ENCODE measurements around the gene LNP1. TPM values are rescaled to one million over a fixed set of nuclear protein-coding genes. Genes with fewer than 3 reads are reported as not detected.

Gene LNP1
- total and polyA plus RNA-seq, 12 donors, result 0.71 to 6.5 (median 2.4) TPM

DNA sequence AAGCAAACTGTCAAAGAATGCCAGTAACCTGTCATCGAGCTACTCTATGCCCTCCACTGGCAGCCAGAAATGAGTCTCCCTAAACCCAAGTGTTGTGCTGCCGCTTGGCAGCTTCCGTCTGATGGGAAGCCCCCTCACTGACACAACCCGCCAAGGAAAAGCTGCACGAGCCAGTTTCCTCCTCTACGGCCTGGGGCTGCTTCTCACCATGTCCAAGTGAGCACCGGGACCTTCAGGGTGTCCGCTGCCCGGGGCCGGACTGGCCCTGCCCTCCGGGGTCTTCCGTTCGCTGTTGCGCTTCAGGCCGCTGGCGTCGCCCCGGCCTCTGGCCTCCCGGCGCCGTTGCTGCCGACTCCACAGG lies 940 bp upstream of the LNP1 start:
- TF ChIP-seq CTCF (IDR thresholded peaks at IDR 0.05), result no peak
- H3K36me3 ChIP-seq (replicated peaks in 1 of 2), result no peaks in the 10 kb centered on the region
- H3K9me3 ChIP-seq (replicated peaks in 1 of 3), result no peaks in the 10 kb centered on the region
- H3K27ac ChIP-seq, result peak overlapping the region; percentile 65 to 94 (median 85)
- DNase-seq, result peak in 6 of 7 donors; percentile 22 to 60 (median 26)
- peak overlapping the region; percentile 79 to 94 (median 86) for H3K4me3 ChIP-seq
- peaks cover 28 to 60% of the 10 kb centered on the region in 2 donors for H3K4me1 ChIP-seq (replicated peaks in 1 of 2)
- intact Hi-C loops (cut with DNase I), result no loop called here
- 0% methylated on average over 1 to 22 of the region's 22 CpGs for WGBS, 4 donors
- no peaks in the 10 kb centered on the region for H3K27me3 ChIP-seq

DNA sequence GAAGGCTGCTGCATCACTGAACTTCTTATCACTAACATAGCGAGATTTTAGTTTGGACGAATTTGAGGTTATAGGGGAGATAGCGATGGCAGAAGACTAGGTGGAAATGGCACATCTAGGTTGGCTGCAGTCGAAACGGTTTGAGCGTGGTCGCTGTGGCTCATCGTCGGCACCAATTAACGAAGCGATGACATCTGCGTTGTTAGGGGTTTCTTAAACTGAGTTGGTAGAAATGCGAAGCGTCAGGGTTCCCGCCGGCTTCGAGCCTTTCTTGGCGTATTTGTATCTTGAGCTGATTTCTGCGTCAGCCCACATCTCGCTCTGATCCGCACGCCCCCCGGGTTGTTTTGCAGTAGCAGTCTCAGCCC lies 319 bp downstream of the LNP1 start:
- no peaks in the 10 kb centered on the region for H3K36me3 ChIP-seq (replicated peaks in 1 of 2)
- H3K27ac ChIP-seq, result peak overlapping the region; percentile 35 to 94 (median 85)
- intact Hi-C loops (cut with DNase I), result no loop called here
- H3K4me3 ChIP-seq, result peak overlapping the region in 3 of 4 donors; percentile 9 to 94 (median 94)
- H3K27me3 ChIP-seq, result no peaks in the 10 kb centered on the region
- TF ChIP-seq CTCF (IDR thresholded peaks at IDR 0.05), result no peak
- peaks cover 28 to 51% of the 10 kb centered on the region in 2 donors for H3K4me1 ChIP-seq (replicated peaks in 1 of 2)
- peak; percentile 26 to 76 (median 33) for DNase-seq
- 0 to 1% (median 0%) methylated on average over 21 to 23 of the region's 23 CpGs for WGBS, 4 donors
- H3K9me3 ChIP-seq (replicated peaks in 1 of 3), result peaks cover 0 to under 1% (median 0%) of the 10 kb centered on the region in 3 donors

DNA sequence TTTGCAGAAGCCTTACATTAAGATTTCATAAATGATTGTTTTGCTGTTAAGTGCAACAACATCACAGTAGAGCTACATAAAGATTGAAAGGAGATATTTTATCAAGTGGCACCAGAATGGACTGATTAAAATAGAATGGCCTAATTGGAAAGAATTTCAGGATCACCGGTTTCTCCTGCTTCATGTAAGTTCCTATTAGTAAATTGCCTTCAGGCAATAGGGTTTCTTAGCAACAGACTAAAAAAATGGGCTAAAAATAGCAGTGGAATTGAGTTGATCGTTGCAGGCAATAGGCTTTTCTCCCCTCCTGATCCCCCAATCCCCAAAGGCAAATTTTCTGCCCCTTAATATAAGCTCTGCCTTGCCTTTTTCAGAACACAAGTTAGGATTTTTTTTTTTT lies 917 bp downstream of the LNP1 start:
- TF ChIP-seq POLR2A (IDR thresholded peaks at IDR 0.05) (no peak), CTCF (IDR thresholded peaks at IDR 0.05) (no peak)
- H3K9me3 ChIP-seq (replicated peaks in 1 of 3), result peaks cover 0 to 5% (median 0%) of the 10 kb centered on the region in 3 donors

DNA sequence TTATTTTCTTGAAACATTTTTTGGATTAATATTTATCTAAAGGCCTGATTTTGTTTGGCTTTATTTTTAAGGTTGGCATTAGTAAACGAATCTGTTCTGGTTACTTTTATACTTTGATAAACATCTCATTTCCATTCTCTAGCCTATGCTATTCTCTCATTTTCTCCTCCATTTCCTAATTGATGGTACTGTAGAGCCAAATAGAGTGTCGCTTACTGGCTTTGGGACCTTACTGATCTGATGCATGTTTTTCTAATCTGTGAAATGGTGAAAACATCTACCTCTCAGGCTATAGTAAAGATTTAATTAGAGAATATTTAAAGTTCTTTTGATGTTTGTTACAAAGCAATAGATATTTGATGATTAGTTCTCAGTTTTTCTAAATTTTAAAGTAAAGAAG lies 1.6 kb downstream of the LNP1 start:
- TF ChIP-seq POLR2A (IDR thresholded peaks at IDR 0.05) (no peak), CTCF (IDR thresholded peaks at IDR 0.05) (no peak)
- peaks cover 28 to 41% of the 10 kb centered on the region in 2 donors for H3K4me1 ChIP-seq (replicated peaks in 1 of 2)
- WGBS, 4 donors, result 44 to 61% (median 48%) methylated on average over 2 of the region's 2 CpGs
- no peak for DNase-seq
- no peak overlapping the region for H3K27ac ChIP-seq
- intact Hi-C loops (cut with DNase I), result no loop called here
- H3K27me3 ChIP-seq, result no peaks in the 10 kb centered on the region
- H3K36me3 ChIP-seq (replicated peaks in 1 of 2), result no peaks in the 10 kb centered on the region
- peaks cover 0 to 5% (median 0%) of the 10 kb centered on the region in 3 donors for H3K9me3 ChIP-seq (replicated peaks in 1 of 3)
- peak overlapping the region in 1 of 4 donors; percentile 94 for H3K4me3 ChIP-seq

More for the DNA sequence above, 917 bp downstream of the LNP1 start:
- WGBS, 4 donors, result 0 to 4% (median 2%) methylated on average over 2 of the region's 2 CpGs
- intact Hi-C loops (cut with DNase I), result no loop called here
- Histone ChIP-seq H3K4me3 (peak overlapping the region in 2 of 4 donors; percentile 94), H3K4me1 (replicated peaks in 1 of 2) (peaks cover 28 to 45% of the 10 kb centered on the region in 2 donors), H3K27ac (peak overlapping the region in 1 of 5 donors; percentile 85), H3K36me3 (replicated peaks in 1 of 2) (no peaks in the 10 kb centered on the region), H3K27me3 (no peaks in the 10 kb centered on the region)
- DNase-seq, result no peak
